DLD1 (cell line): ENCODE data around the gene COMT.

Experiments
- in situ Hi-C: cut with HindIII; loops from 2 replicates; pipeline ENCODE4 v1.10.0; 2017; ENCODE audit warnings: low sequenced_read_pairs

COMT gene

DNA sequence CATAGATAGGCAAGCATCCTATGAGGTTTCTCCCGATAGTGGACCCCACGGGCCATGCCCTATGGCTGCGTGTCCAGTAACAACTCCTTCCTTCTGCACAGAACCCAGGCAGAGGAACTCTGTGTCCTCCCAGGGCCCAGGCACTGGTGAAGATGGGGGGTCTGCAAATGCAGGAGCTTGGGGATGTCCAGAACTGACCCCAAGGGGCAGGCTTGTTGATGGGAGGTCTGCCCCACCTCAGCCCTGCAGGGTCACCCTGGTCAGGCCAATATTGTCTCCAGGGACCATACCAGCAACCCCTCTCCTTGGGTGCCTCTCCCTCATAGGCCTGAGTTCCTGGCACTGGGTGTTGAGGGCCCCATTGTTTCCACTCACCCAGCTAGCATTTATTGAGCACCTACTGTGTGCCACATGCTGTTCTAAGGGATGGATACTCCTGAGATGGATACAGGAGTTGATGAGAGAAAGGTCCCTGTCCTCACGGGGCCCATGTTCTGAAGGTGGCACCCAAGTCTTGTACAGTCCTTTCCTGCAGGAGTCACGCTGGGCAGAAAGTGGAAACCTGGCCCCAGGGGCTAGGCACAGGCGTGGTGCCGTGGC is 26.4 kb downstream of the COMT start:
- in situ Hi-C loops, result no loop called here

DNA sequence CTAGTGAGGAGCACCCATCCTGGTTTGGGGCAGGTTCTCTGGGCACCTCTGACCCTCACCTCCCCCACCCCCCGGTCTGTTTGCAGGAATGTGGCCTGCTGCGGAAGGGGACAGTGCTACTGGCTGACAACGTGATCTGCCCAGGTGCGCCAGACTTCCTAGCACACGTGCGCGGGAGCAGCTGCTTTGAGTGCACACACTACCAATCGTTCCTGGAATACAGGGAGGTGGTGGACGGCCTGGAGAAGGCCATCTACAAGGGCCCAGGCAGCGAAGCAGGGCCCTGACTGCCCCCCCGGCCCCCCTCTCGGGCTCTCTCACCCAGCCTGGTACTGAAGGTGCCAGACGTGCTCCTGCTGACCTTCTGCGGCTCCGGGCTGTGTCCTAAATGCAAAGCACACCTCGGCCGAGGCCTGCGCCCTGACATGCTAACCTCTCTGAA is 26.9 kb downstream of the COMT start:
- in situ Hi-C loops, result no loop called here

DNA sequence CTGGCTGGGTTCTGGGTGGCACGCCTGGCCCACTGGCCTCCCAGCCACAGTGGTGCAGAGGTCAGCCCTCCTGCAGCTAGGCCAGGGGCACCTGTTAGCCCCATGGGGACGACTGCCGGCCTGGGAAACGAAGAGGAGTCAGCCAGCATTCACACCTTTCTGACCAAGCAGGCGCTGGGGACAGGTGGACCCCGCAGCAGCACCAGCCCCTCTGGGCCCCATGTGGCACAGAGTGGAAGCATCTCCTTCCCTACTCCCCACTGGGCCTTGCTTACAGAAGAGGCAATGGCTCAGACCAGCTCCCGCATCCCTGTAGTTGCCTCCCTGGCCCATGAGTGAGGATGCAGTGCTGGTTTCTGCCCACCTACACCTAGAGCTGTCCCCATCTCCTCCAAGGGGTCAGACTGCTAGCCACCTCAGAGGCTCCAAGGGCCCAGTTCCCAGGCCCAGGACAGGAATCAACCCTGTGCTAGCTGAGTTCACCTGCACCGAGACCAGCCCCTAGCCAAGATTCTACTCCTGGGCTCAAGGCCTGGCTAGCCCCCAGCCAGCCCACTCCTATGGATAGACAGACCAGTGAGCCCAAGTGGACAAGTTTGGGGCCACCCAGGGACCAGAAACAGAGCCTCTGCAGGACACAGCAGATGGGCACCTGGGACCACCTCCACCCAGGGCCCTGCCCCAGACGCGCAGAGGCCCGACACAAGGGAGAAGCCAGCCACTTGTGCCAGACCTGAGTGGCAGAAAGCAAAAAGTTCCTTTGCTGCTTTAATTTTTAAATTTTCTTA is 27.8 kb downstream of the COMT start:
- in situ Hi-C loops, result no loop called here

DNA sequence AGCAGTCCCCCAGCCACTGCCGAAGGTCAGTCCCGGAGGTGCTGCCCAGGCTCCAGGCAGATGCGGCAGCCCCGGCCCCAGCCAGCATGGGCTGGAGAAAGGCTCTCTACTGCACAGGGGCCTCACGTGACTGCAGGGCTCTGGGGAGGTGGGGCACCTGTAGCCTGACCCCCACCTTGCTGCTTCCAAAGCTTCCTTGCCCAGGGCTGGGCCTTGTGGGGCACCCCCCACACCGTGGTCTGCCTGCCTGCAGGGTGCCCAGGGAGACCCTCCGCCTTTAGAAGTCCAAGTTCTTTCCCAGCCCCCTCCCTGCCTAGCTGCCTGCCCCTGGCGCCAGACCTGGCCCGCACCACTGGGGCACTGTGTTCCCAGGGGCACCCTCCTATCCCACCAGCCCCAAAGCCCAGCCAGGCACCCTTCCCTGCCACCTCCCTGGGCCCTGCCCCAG is 28.5 kb downstream of the COMT start:
- in situ Hi-C loops, result no loop called here

DNA sequence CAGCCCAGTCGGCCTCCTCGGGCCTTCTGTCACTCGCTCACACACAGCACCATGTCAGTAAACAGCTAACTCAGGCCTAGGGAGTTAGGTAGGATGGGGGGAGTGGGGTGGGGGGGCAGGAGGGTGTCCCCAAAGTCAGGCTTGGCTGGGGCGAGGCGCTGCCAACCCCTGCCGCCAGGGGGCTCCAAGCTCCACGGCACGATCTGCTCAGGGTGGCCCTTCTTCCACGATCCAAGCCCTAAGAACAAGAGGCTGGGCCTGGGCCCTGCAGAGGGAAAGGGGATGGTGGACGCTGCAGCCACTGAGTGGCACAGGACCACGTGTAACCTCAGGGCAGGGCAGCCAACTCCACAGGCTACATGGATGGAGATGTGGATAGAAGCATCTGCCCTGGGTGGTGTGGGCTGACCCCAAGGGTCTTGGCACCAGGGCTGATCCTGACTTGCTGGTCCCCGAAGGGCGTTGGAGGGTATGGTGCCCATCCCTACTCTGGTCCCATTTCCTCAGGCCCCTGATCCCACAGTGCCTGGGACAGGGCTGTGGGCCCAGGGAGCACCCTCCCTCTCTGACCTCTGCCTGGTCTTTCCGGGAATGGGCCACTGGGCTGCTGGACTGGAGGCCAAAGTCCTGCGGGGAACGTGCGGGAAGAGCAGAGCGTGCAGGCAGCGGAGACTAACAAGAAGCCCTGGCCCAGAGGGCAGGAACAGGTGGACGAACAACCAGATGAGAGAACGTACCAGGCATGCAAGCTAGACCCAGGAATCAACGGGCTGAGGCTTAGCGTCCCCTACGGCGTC is 29.1 kb downstream of the COMT start:
- in situ Hi-C loops, result no loop called here

DNA sequence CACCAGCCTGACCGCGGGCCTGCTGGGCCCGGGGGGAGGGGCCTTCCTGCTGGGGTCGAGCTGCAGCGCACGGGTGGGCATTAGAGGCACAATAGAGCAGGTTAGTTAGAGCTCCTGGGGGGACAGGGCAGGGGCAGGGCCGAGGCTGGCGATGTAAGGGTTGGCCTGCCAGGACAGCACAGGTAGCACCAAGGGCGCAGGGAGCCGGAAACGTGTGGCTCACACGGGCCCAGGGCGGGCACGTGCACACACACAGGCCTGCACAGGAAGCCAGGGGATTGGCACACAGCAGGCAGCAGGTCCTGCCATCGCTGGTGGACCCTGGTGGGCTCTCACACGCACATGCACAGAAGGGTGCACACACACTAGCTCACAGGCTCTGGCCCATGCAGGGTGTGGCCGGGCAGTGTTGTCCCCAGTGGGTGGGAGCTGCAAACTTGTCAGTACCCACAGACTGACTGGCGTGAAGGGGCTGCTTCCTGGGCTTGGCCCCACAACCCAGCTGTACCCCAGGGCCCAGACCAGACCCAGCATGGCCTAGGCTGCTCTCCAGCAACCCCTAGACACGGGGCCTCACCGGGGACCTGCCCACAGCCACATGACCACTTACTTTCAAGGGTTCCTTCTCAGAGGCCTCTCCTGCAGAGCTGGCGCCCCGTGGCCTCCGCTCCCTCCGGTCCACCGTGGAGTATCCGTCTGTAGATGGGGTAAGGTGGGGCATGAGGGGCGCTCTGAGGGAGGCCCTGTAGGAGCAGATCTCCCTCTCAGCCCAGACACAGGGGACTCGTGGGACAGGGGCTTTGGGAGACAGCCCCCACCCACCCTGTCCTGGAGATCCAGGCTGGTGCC is 29.9 kb downstream of the COMT start:
- in situ Hi-C loops, result no loop called here

DNA sequence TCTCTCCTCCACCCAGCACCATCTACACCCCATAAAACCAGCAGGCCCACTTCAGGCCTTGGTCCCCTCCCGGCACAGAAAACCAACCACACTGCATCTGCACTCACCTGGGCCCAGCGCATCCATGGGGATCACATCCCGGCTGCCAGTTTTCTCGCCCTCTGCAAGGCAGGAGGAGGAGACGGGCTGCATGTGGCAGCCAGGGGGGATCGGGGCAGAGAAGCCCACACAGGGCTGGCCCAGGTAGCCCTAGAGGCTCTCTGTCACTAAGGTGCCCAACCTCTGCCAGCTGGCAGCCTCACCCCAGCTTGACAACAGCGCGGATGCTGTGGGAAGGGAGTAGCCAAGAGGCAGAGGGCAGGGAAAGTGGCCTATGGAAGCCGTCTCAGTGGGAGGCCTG is 30.7 kb downstream of the COMT start:
- in situ Hi-C loops, result no loop called here

DNA sequence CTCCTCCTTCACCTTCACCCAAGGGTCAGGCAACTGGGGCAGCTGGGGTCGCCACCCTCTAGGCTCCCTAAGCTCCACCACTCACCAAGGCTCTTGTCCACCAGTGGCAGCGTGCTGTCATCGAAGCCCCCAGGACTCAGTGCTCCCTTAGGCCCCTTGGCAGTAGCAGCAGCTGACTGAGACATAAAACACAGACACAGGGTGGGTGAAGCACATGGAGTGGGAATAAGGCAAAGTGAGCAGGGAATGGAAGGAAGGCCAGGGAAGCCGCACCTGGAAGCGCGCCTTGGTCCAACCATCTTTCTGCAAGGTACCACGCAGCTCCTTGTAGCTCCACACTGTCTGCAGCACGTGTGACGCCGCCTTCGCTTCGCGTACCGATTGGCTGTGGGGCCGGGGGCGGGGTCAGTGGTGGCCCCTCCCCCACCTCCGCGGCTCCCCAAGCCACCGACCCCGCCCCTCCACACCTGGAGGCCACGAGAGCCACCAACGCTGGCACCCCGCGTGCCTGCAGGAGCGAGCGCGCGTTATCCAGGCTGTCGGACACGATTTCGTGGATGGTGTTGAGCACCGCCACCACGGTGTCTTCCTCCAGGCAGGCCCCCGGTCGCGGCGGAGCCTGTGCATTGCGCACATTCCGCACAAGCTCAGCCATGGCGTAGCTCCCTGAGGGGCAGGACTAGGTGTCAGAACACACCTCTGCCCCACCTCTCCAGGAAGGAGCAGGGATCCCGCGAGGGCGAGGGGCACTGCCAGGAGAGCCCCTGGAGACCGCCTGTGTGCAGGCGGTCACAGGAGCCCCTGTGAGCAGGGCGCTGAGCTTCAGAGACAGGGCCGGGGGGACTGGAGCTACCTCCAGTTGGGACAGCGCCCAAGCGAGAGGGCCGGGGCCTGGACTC is 31.3 kb downstream of the COMT start:
- in situ Hi-C loops, result no loop called here

DNA sequence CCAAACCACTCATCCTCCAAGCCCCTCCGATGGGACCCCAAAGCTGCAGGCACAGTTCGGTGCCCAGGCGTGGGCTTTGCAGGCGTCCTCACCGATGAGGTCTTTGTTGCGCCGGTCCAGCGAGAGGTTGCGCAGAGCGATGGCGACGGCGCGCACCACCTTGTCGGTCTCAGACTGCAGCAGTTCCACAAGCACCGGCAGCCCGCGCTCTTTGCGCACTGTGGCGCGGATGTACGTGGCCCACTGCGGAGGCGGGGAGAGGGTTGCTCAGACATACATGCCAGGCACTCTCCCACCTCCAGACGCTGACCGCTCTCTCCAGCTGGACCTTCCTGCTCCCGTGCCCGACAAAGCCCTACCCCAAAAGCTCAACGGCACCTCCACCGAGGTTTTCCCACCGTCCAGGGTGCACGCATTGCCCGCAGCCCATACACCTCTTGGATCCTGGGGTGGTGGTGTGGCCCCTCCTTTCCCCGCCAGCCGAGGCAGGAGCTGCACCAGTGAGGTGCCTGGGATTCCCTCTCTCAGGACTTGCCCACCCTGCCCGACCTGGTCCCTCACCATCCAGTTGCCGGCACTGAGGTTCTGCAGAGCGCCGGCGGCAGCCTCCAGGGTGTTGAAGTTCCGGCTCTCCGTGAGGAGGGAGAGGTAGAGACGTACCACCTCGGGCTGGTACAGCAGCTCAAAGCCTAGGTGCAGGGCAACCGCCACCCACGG is 32.1 kb downstream of the COMT start:
- in situ Hi-C loops, result no loop called here

DNA sequence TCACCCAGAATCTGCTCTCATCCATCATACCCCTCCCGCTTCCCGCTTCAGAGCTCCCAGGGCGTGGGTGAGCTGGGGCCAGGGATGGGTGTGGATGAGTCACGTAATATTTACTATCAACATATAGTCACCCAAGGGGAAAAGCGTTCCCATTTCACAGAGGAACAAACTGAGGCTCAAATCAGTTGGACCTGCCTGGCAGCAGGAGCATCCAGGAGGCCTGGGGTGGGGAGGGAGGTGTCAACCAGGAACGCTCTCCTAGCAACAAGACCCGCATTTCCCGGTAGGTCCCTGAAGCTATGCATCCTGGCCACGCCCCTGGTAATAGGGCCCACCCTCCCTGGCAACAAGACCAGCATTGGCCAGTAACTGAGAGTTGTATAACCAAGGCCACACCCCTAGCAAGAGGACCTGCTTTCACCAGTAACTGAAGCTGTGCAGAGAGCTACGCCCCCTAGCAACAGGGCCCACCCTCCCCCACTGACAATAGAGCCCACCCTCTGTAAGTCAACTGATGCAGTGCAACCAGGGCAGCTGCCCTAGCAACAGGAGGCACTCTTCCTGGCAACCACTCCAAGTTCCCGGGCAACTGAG is 32.8 kb downstream of the COMT start:
- in situ Hi-C loops, result no loop called here

DNA sequence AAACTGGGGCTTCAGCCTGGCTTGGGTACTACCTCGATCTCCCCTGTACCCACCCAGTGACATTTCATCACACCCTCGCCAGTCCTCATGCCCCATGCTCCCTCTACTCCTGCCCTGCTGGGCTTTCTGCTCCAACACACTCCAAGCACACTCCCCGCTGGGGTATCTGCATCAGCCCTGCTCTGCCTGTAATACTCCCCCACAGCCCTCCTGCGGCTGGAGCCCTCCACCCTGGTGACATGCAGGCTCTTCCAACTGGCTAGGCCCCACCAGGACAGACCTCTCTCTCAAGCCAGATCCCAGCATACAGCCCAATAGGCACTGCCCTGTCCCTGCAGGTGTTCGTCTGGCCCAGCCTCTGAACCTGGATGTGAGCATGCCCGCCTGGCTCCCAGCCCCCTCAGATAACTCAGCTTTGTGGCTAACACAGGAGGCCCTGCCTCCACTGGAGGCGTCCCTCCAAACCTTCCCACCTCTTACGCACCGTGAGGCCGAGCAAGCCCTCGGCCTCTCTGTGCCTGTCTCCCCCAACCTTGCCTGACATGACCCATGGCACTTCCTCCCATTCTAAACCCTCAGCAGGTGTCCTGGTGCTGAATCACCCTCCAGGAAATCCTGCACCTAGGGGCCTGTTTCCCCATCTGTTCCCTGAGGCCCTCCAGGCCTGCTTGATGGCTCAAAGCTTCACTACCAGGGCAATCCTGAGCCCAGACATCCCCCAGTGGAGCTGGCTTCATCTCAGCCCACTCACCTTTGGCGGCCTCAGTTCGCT is 33.5 kb downstream of the COMT start:
- in situ Hi-C loops, result no loop called here

DNA sequence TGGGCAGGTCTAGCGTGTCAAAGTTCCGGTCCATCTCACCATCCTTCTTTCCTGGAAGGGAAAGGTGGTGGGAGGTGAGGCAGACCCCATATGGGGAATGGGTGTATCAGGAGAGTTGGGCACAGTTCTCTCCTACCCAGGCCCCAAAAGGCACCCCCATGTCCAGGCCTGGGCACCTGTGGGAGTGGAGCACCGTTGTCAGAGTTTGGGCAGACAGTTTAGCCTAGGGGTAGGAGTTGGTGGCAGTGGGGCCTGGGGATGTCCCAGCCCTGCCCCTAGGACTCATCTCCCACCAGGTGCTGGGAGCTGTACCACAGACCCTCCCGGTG is 34.1 kb downstream of the COMT start:
- in situ Hi-C loops, result no loop called here

DNA sequence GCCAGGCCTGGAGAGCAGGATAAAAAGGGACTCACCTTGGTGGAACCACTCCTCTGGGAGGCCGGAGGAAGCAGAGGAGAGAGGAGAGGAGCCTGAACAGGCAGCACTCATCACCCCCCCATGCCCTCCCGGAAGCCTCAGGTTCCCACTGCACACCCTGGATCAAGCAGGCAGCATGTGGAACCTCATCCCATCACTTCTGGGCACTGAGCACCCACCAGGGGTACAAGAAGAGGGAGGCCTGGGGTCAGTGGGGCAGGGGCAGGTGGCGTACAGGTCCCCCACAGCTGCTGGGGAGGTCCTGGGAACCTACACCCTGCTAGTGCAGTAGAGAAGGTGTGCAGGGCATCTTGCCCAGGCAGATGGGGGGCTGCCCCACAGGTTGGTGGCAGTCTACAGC is 35.1 kb downstream of the COMT start:
- in situ Hi-C loops, result no loop called here

DNA sequence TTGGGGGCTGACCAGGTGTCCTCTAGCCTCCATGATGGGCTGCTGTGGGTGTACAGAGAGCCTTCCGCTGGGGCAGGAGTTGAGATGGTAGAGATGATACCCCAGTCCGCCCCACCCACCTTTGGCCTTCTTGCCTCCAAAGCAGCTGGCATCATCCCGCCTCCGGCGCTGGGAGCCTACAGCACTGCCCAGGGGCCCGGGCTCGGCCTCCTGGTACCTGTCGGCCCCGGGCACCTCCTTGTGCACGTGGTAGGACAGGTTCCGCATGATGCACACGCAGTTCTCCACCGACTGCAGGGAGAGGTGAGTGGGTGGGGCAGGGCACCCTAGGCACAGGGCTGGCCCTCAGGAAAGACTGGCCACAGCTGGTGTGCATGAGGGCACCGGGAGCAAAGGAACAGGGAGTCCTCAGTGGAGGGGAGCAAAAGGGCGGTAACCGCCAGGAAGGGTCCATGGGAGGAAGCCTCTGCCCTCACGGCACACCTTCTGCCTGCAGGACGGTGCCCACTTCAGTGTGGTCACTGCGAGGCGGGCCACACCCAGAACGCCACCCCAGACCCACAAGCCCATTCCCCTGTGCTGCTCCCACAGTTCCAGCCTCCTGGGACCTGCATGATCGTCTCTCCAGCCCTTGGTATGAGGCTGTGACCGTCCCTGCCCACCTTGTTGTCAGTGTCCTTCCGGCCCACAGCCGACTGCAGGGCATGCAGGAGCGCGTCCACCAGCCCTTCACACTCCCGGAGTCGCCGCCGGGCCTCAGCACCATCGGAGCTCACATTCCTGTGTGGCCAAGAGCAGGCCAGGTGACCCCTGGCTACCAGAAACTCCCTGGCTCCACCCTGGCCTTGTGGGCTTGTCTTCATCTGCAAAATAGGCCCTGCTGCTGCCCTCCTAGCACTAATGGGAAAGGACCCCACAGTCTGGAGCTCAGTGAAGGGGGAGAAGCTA is 36.0 kb downstream of the COMT start:
- in situ Hi-C loops, result no loop called here

DNA sequence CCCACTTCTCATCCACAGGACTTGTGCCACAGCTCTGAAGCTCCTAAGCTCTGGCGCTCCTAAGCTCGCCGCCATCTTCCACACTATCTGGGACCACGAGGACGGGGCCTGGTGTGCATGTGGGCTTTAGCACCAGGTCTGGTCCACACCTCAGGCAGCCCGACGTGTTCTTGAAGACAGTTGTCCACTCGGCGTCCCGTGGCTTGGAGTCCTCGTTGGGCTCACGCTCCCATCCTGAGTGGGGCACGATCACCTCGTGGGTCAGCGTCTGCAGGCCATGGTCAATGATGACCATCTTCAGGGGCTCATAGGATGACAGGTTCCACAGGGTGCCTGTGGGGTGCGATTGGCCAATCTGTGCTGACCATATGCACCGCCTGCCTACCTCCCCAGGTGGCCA is 37.2 kb downstream of the COMT start:
- in situ Hi-C loops, result no loop called here

DNA sequence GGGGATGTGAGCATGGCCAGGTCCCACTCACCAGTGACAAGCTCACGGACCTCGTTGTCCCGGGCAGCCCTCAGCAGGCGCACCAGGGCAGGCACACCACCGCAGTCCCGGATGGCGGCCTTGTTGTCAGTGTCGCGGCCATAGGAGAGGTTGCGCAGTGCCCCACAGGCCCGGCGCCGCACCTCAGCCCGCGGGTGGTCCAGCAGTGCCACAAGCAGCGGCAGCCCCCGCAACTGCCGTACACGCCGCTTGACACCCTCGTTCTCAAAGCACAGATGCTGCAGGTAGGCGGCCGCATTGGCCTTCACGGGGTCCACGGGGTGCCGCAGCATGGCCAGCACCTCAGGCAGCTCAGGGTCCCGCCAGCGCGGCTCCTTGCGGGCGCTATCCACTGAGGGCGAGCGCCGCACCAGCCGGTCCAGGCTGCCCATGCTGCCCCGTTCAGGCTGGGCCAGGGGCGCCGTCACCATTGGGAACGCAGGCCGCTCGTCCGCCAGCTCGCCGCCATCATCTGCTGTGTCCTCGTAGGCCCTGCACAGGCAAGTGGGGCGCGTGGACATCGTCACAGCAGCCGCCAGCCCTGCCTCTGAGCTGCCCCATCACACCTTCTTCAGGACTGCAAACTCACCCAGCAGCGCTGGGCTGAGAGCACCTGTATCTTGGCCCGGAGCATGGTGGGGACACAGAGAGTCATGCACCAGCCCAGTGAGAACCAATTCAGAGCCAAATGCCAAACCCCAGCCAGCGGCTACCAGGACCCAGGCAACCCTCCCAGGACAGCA is 38.3 kb downstream of the COMT start:
- in situ Hi-C loops, result no loop called here
